ENCODE data around the gene SNAPC2. TPM values are rescaled to one million over a fixed set of nuclear protein-coding genes. Genes with fewer than 3 reads are reported as not detected.

Gene SNAPC2
- polyA plus RNA-seq, 1 donor (not counting 4 experiments of a cell fraction or from before 2014, with no cell fraction given) = 10.7 TPM

- H3K9me3 ChIP-seq (ENCODE audit: control insufficient read depth, low read depth, low read length) = no peaks in the 10 kb centered on the region
- peaks cover 3% of the 10 kb centered on the region for H3K9me1 ChIP-seq (ENCODE audit: control insufficient read depth, extremely low read depth, insufficient read depth, low read length)
- H3K4me3 ChIP-seq (ENCODE audit: control insufficient read depth in 2 of 3, extremely low read depth in 1 of 3, insufficient read depth in 2 of 3, low read depth in 1 of 3, low read length in 3 of 3) = no peak overlapping the region
- H3K27me3 ChIP-seq (ENCODE audit: control insufficient read depth, extremely low read depth, insufficient read depth, low read length) = no peaks in the 10 kb centered on the region
- H3K9ac ChIP-seq (ENCODE audit: control insufficient read depth, extremely low read depth, insufficient read depth, low read length) = no peak overlapping the region
- no peaks in the 10 kb centered on the region for H4K20me1 ChIP-seq (ENCODE audit: control insufficient read depth, extremely low read depth, insufficient read depth, low read length)
- H3K4me2 ChIP-seq (ENCODE audit: control insufficient read depth, extremely low read depth, insufficient read depth, low read depth, low read length) = no peak overlapping the region
- dilution Hi-C loops (cut with MboI; ENCODE audit: extremely low pct_ligation_motif_present, low sequenced_read_pairs) = no loop called here
- H3K4me1 ChIP-seq (ENCODE audit: control insufficient read depth, extremely low read depth, insufficient read depth, low read length) = peaks cover 27% of the 10 kb centered on the region
- H3K79me2 ChIP-seq (ENCODE audit: control insufficient read depth, insufficient read depth, low read length) = no peaks in the 10 kb centered on the region
- no peak for DNase-seq (ENCODE audit: low read depth, low spot score)
- H3K27ac ChIP-seq (ENCODE audit: control insufficient read depth, insufficient read depth, low read length) = no peak overlapping the region
- TF ChIP-seq EZH2 (IDR thresholded peaks at IDR 0.05; ENCODE audit: low read length) = no peak
- TF ChIP-seq CTCF (optimal IDR thresholded peaks at IDR 0.05 in 1 of 3, IDR thresholded peaks at IDR 0.05 in 1 of 3, conservative IDR thresholded peaks at IDR 0.05 in 1 of 3; ENCODE audit: extremely low read depth in 1 of 3, insufficient read depth in 2 of 3, low read length in 3 of 3) = no peak
- peaks cover 15 to 16% of the 10 kb centered on the region in 2 experiments for H3K36me3 ChIP-seq (ENCODE audit: control insufficient read depth in 2 of 2, extremely low read depth in 1 of 2, insufficient read depth in 2 of 2, low read length in 2 of 2)
- FAIRE-seq = no peak
- H2AFZ ChIP-seq (ENCODE audit: control insufficient read depth, low read length) = no peak overlapping the region
Measured at GRCh38 chr19:7926727-7927604, 6.8 kb downstream of the SNAPC2 start.

- Histone ChIP-seq H3K27me3 (ENCODE audit: control insufficient read depth, extremely low read depth, insufficient read depth, low read length) (no peaks in the 10 kb centered on the region), H3K36me3 (ENCODE audit: control insufficient read depth in 2 of 2, extremely low read depth in 1 of 2, insufficient read depth in 2 of 2, low read length in 2 of 2) (peaks cover 19 to 20% of the 10 kb centered on the region in 2 experiments), H3K79me2 (ENCODE audit: control insufficient read depth, insufficient read depth, low read length) (no peaks in the 10 kb centered on the region), H2AFZ (ENCODE audit: control insufficient read depth, low read length) (no peak overlapping the region), H3K27ac (ENCODE audit: control insufficient read depth, insufficient read depth, low read length) (peak overlapping the region; percentile 92), H3K9me1 (ENCODE audit: control insufficient read depth, extremely low read depth, insufficient read depth, low read length) (peaks cover 3% of the 10 kb centered on the region), H3K9ac (ENCODE audit: control insufficient read depth, extremely low read depth, insufficient read depth, low read length) (peak overlapping the region; percentile 79), H4K20me1 (ENCODE audit: control insufficient read depth, extremely low read depth, insufficient read depth, low read length) (no peaks in the 10 kb centered on the region), H3K4me3 (ENCODE audit: control insufficient read depth in 2 of 3, extremely low read depth in 1 of 3, insufficient read depth in 2 of 3, low read depth in 1 of 3, low read length in 3 of 3) (no peak overlapping the region), H3K9me3 (ENCODE audit: control insufficient read depth, low read depth, low read length) (no peaks in the 10 kb centered on the region), H3K4me2 (ENCODE audit: control insufficient read depth, extremely low read depth, insufficient read depth, low read depth, low read length) (peak overlapping the region; percentile 55), H3K4me1 (ENCODE audit: control insufficient read depth, extremely low read depth, insufficient read depth, low read length) (peaks cover 27% of the 10 kb centered on the region)
- no peak for FAIRE-seq
- no peak for DNase-seq (ENCODE audit: low read depth, low spot score)
- dilution Hi-C loops (cut with MboI; ENCODE audit: extremely low pct_ligation_motif_present, low sequenced_read_pairs) = no loop called here
- TF ChIP-seq EZH2 (IDR thresholded peaks at IDR 0.05; ENCODE audit: low read length) (no peak), CTCF (optimal IDR thresholded peaks at IDR 0.05 in 1 of 3, IDR thresholded peaks at IDR 0.05 in 1 of 3, conservative IDR thresholded peaks at IDR 0.05 in 1 of 3; ENCODE audit: extremely low read depth in 1 of 3, insufficient read depth in 2 of 3, low read length in 3 of 3) (no peak)
Measured at GRCh38 chr19:7927605-7928333, 7.6 kb downstream of the SNAPC2 start.

All from keratinocyte (primary cell).